Right atrium auricular region (tissue), 2 donors: ENCODE data around the gene VTA1. TPM values are rescaled to one million over a fixed set of nuclear protein-coding genes. Genes with fewer than 3 reads are reported as not detected.

Source experiments
- DNase-seq: peaks from one replicate; pipeline ENCODE4 v3.0.0-alpha.2; 2019; ENCODE audit warnings: low spot score
- H3K27ac ChIP-seq, 2 donors: fragments of 200-600 bp; sonication (generic); 1 replicate in 1 of 2; 2 replicates in 1 of 2; pipeline ENCODE4 v1.5.1; 2016 to 2019
- H3K27me3 ChIP-seq, 2 donors: fragments of 200-600 bp; sonication (generic); one replicate each; pipeline versions ENCODE4 v1.5.1 to v1.6.0; 2017 to 2019
- H3K36me3 ChIP-seq: fragments of 200-600 bp; sonication (generic); one replicate; pipeline ENCODE4 v1.5.1; 2016
- H3K4me1 ChIP-seq, 2 donors: fragments of 200-600 bp; sonication (generic); one replicate each; pipeline versions ENCODE4 v1.5.1 to v1.6.0; 2017 to 2019
- H3K4me3 ChIP-seq, 2 donors: fragments of 200-600 bp; sonication (generic); 1 replicate in 1 of 2; 2 replicates in 1 of 2; pipeline ENCODE4 v1.5.1; 2017 to 2019; ENCODE audit warnings: mild to moderate bottlenecking in 1 of 2, moderate library complexity in 1 of 2
- H3K9me3 ChIP-seq, 2 donors: fragments of 200-600 bp; sonication (generic); one replicate each; pipeline ENCODE4 v1.5.1; 2019
- CTCF ChIP-seq, 2 donors: fragments of 200-600 bp; sonication (generic); IDR thresholded peaks; one replicate each; pipeline ENCODE4 v1.5.1; 2019; ENCODE audit warnings: antibody characterized with exemption in 2 of 2
- total RNA-seq, 2 donors: library from RNA; depleted of rRNA; stranded (reverse); fragments of >200 nt; gene quantifications; one replicate each; pipeline ENCODE4 v1.1.0, GENCODE V29; 2016

VTA1 gene
- total RNA-seq, 2 donors from 2014 or later = 28.2 to 36.4 TPM

- Histone ChIP-seq H3K4me3 (no peak overlapping the region), H3K4me1 (no peaks in the 10 kb centered on the region), H3K36me3 (peaks cover 66% of the 10 kb centered on the region), H3K27ac (no peak overlapping the region), H3K27me3 (no peaks in the 10 kb centered on the region), H3K9me3 (peaks cover 0 to 15% of the 10 kb centered on the region in 2 donors)
- no peak for DNase-seq
- TF ChIP-seq CTCF (IDR thresholded peaks at IDR 0.05) = no peak
These were observed 26.9 kb downstream of the VTA1 start for GRCh38 chr6:142173980-142174379.

DNA sequence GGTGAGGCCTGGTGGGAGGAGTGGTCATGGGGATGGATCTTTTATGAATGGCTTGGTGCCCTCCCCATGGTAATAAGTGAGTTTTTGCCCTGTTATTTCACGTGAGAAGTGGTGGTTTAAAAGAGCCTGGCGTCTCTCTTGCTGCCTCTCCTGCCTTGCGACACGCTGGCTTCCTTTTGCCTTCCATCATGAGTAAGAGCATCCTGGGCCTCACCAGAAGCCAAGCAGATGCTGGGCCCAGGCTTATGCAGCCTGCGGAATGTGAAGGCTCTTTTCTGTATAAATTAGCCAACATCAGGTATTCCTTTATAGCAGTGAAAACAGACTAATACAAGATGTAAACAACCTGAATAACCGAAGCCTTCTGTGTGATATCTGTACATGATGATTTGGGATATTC, 27.6 kb downstream of the VTA1 start:
- no peak for TF ChIP-seq CTCF (IDR thresholded peaks at IDR 0.05)
- no peak overlapping the region for H3K4me3 ChIP-seq
- peaks cover 0 to 15% of the 10 kb centered on the region in 2 donors for H3K9me3 ChIP-seq
- no peak for DNase-seq
- H3K27ac ChIP-seq = no peak overlapping the region
- H3K4me1 ChIP-seq = no peaks in the 10 kb centered on the region
- H3K27me3 ChIP-seq = no peaks in the 10 kb centered on the region
- H3K36me3 ChIP-seq = peaks cover 63% of the 10 kb centered on the region

DNA sequence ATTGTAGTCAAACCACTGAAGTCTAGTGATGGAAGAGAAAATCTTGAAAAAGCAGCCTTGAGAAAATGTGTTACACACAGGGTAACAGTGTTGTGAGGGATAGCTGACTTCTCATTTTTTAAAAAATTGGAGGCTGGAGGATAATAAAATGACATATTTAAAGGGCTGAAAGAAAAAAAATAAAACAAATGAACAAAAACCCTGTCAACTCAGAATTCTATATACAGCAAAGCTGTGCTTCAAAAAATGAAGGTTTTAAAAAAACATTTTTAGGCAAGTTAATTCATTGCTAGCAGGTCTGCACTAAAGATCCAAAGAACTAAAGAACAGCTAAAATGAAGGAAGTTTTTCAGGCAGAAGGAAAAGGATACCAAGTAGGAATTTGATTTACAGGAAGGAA, 31.1 kb downstream of the VTA1 start:
- Histone ChIP-seq H3K27ac (no peak overlapping the region), H3K36me3 (peaks cover 35% of the 10 kb centered on the region), H3K27me3 (no peaks in the 10 kb centered on the region), H3K4me3 (no peak overlapping the region), H3K9me3 (peaks cover 0 to 15% of the 10 kb centered on the region in 2 donors), H3K4me1 (no peaks in the 10 kb centered on the region)
- no peak for DNase-seq
- TF ChIP-seq CTCF (IDR thresholded peaks at IDR 0.05) = no peak

GRCh38 chr6:142182004-142182403, 34.9 kb downstream of the VTA1 start:
- Histone ChIP-seq H3K27me3 (no peaks in the 10 kb centered on the region), H3K9me3 (peaks cover 0 to 15% of the 10 kb centered on the region in 2 donors), H3K36me3 (peaks cover 15% of the 10 kb centered on the region), H3K27ac (no peak overlapping the region), H3K4me3 (no peak overlapping the region), H3K4me1 (no peaks in the 10 kb centered on the region)
- DNase-seq = no peak
- no peak for TF ChIP-seq CTCF (IDR thresholded peaks at IDR 0.05)

DNA sequence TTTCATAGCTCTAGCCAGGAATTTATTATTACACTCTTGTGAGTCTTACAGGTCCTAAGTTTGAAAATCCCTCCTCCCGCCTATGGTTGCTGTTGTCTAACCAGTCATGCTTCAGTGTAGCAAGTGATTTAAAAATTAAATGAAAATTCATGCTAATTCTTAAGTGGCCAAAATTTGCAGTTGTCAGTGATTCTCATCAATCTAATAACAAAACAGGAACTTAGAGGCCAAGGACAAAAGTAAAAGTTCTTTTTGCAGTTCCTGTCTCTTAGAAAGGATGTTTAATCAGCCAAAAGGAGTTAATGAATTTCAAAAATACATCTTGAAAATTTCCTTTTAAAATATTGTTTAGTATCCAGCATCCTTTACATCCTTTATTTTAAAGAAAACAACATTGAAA, 36.3 kb downstream of the VTA1 start:
- Histone ChIP-seq H3K9me3 (peaks cover 0 to 3% of the 10 kb centered on the region in 2 donors), H3K4me3 (no peak overlapping the region), H3K27ac (no peak overlapping the region), H3K27me3 (no peaks in the 10 kb centered on the region), H3K4me1 (no peaks in the 10 kb centered on the region), H3K36me3 (peaks cover 2% of the 10 kb centered on the region)
- TF ChIP-seq CTCF (IDR thresholded peaks at IDR 0.05) = no peak
- DNase-seq = no peak

- no peaks in the 10 kb centered on the region for H3K27me3 ChIP-seq
- no peaks in the 10 kb centered on the region for H3K9me3 ChIP-seq
- no peak overlapping the region for H3K27ac ChIP-seq
- no peak overlapping the region for H3K4me3 ChIP-seq
- no peak for TF ChIP-seq CTCF (IDR thresholded peaks at IDR 0.05)
- H3K4me1 ChIP-seq = no peaks in the 10 kb centered on the region
- no peaks in the 10 kb centered on the region for H3K36me3 ChIP-seq
- no peak for DNase-seq
These were observed 37.2 kb downstream of the VTA1 start for GRCh38 chr6:142184307-142184706.
